ENCODE results near the gene ITSN2. TPM values are rescaled to one million over a fixed set of nuclear protein-coding genes. Genes with fewer than 3 reads are reported as not detected.
"Not testable (repeated sequence)": the region's sequence is repeated elsewhere in the genome, so short reads cannot be mapped to it uniquely, and the experiment has no call there.

ITSN2 gene
- total RNA-seq, 1 experiment from 2014 or later: 30.7 TPM

- H3K27me3 ChIP-seq (replicated peaks): no peaks in the 10 kb centered on the region
- H3K9me3 ChIP-seq (replicated peaks): peaks cover under 1% of the 10 kb centered on the region; the same call in 1 of the 2 replicates
- peaks cover 3% of the 10 kb centered on the region for H3K36me3 ChIP-seq
- H3K27ac ChIP-seq: no peak overlapping the region
- H3K4me3 ChIP-seq: no peak overlapping the region
- H3K4me1 ChIP-seq (replicated peaks): peaks cover 13% of the 10 kb centered on the region
- no peak for DNase-seq (ENCODE audit: low read depth in 1 of 2, low spot score in 2 of 2)
Observed at GRCh38 chr2:24354957-24355356, 5.4 kb downstream of the ITSN2 start.

DNA sequence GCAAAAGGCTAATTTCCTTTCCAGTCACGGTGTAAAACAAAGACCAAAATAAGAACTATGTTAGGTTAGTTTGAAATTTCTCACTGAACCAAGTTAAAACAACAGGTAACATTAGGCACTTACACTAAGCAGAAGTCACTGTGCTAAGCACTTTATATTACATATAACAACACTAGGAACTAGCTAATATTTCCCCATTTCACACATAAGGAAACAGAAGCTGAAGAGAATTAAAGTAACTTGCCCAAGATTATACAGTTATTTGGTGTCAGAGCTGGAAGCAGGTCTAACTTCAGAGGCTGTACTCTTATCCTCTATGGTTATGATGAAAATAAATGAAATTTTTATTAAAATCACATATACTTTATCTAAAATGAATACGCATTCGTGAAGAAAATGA lies 5.9 kb downstream of the ITSN2 start:
- no peak overlapping the region for H3K4me3 ChIP-seq
- H3K9me3 ChIP-seq (replicated peaks): no peaks in the 10 kb centered on the region
- H3K27ac ChIP-seq: no peak overlapping the region
- no peaks in the 10 kb centered on the region for H3K36me3 ChIP-seq
- no peaks in the 10 kb centered on the region for H3K27me3 ChIP-seq (replicated peaks)
- peaks cover 13% of the 10 kb centered on the region for H3K4me1 ChIP-seq (replicated peaks)
- no peak for DNase-seq (ENCODE audit: low read depth in 1 of 2, low spot score in 2 of 2)

DNA sequence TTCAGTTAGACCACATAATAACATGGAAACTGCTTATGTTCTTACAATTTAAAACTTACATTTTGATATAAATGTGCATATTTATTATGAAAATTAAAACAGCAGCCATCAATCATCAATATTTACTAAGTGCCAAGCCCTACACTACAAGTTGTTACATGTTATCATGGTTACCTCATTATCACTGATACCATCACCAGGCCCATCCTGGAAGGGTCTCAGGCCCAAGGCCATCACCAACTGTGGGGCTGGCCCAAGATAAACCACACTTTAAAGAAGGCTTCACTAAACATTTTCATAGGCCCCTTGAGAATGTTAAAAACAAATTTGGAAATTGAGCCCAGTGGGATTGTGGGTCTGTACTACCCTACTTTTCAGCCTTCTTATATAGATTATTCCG lies 6.4 kb downstream of the ITSN2 start:
- no peak for DNase-seq (ENCODE audit: low read depth in 1 of 2, low spot score in 2 of 2)
- Histone ChIP-seq H3K27ac (no peak overlapping the region), H3K9me3 (replicated peaks) (no peaks in the 10 kb centered on the region), H3K4me3 (no peak overlapping the region), H3K36me3 (no peaks in the 10 kb centered on the region), H3K27me3 (replicated peaks) (no peaks in the 10 kb centered on the region), H3K4me1 (replicated peaks) (peaks cover 8% of the 10 kb centered on the region)

- H3K27ac ChIP-seq: no peak overlapping the region
- no peaks in the 10 kb centered on the region for H3K36me3 ChIP-seq
- no peak for DNase-seq (ENCODE audit: low read depth in 1 of 2, low spot score in 2 of 2)
- 0 out of 2 replicates have a peak, but pooled peaks cover 5% of the 10 kb centered on the region for H3K4me1 ChIP-seq (replicated peaks)
- H3K27me3 ChIP-seq (replicated peaks): no peaks in the 10 kb centered on the region
- no peak overlapping the region for H3K4me3 ChIP-seq
- no peaks in the 10 kb centered on the region for H3K9me3 ChIP-seq (replicated peaks)
Observed at GRCh38 chr2:24353364-24353763, 7.0 kb downstream of the ITSN2 start.

- no peak overlapping the region for H3K4me3 ChIP-seq
- H3K27me3 ChIP-seq (replicated peaks): no peaks in the 10 kb centered on the region
- no peak overlapping the region for H3K27ac ChIP-seq
- no peaks in the 10 kb centered on the region for H3K9me3 ChIP-seq (replicated peaks)
- H3K36me3 ChIP-seq: no peaks in the 10 kb centered on the region
- H3K4me1 ChIP-seq (replicated peaks): 0 out of 2 replicates have a peak, but pooled peaks cover 5% of the 10 kb centered on the region
- DNase-seq (ENCODE audit: low read depth in 1 of 2, low spot score in 2 of 2): no peak
Observed at GRCh38 chr2:24352664-24353063, 7.7 kb downstream of the ITSN2 start.

DNA sequence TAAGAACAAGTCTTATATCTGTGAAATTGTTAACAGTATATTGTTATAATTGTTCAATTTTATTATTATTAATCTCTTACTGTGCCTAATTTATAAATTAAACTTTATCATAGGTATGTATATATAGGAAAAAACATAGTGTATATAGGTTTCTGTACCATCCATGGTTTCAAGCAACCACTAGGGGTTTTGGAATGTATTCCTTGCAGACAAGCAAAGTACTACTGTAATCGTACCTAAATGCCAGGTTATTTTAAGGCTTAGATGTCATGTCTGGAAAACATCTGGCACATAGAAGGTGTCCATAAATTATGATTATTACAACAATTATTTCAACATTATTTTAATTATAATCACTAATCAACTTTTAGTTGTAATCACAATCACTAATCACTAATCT lies 8.4 kb downstream of the ITSN2 start:
- DNase-seq (ENCODE audit: low read depth in 1 of 2, low spot score in 2 of 2): no peak
- 0 out of 2 replicates have a peak, but pooled peaks cover 5% of the 10 kb centered on the region for H3K4me1 ChIP-seq (replicated peaks)
- no peaks in the 10 kb centered on the region for H3K27me3 ChIP-seq (replicated peaks)
- no peak overlapping the region for H3K27ac ChIP-seq
- no peak overlapping the region for H3K4me3 ChIP-seq
- no peaks in the 10 kb centered on the region for H3K36me3 ChIP-seq
- no peaks in the 10 kb centered on the region for H3K9me3 ChIP-seq (replicated peaks)

DNA sequence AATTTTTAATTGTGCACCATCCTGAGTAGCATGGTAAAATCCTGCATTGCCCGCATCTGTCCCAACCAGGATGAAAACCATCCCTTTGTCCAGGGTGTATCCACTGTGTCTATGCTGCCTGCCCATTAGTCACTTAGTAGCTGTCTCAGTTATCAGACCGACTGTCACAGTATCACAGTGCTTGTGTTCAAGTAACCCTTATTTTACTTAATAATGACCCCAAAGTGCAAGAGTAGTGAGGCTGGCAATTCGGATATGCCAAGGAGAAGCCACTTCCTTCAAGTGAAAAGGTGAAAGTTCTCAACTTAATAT lies 8.8 kb downstream of the ITSN2 start:
- DNase-seq (ENCODE audit: low read depth in 1 of 2, low spot score in 2 of 2): no peak
- Histone ChIP-seq H3K27me3 (replicated peaks) (no peaks in the 10 kb centered on the region), H3K36me3 (no peaks in the 10 kb centered on the region), H3K9me3 (replicated peaks) (no peaks in the 10 kb centered on the region), H3K27ac (no peak overlapping the region), H3K4me3 (no peak overlapping the region), H3K4me1 (replicated peaks) (0 out of 2 replicates have a peak, but pooled peaks cover 5% of the 10 kb centered on the region)

GRCh38 chr2:24350826-24351626 lies 9.3 kb downstream of the ITSN2 start:
- Histone ChIP-seq H3K36me3 (no peaks in the 10 kb centered on the region), H3K27me3 (replicated peaks) (no peaks in the 10 kb centered on the region), H3K4me1 (replicated peaks) (0 out of 2 replicates have a peak, but pooled peaks cover 5% of the 10 kb centered on the region), H3K4me3 (no peak overlapping the region), H3K9me3 (replicated peaks) (no peaks in the 10 kb centered on the region), H3K27ac (no peak overlapping the region)
- DNase-seq (ENCODE audit: low read depth in 1 of 2, low spot score in 2 of 2): no peak

DNA sequence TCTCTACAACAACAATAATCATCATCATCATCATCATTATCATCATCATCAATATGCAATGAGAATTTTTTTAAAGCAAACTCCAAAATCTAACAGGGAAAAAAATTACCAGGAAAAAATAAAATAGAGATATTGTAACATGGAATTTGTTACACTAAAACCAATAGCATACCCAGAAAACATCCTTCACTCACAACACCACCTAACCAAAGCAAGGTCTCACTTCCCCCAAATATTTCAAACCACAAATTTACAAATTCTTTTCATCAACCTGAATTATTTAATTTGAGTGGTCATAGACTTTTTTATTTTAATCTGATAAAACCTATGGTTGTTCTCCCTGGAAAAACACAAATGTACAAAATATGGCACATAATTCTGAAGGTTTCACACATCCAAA lies 11.2 kb downstream of the ITSN2 start:
- no peak overlapping the region for H3K4me3 ChIP-seq
- no peaks in the 10 kb centered on the region for H3K27me3 ChIP-seq (replicated peaks)
- 0 out of 2 replicates have a peak, but pooled peaks cover 5% of the 10 kb centered on the region for H3K4me1 ChIP-seq (replicated peaks)
- no peaks in the 10 kb centered on the region for H3K9me3 ChIP-seq (replicated peaks)
- no peaks in the 10 kb centered on the region for H3K36me3 ChIP-seq
- DNase-seq (ENCODE audit: low read depth in 1 of 2, low spot score in 2 of 2): no peak
- no peak overlapping the region for H3K27ac ChIP-seq

DNA sequence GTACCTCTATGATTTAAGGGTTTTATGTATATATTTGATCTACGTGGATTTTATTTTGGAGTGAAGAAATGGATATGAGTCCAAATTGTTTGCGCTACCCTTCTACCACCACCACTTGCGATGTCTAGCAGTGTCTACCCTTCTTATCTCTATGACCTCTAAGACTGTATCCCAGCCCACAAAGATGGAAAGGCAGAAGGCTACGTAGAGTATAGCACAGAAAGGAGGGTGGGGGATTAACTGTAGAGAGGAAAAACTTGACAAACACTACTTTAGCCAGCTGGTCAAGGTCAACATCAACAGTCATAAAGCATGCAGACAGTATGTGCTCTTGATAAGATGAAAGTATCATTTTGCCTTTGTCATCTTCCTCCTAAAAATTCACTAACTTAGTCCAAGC lies 14.4 kb downstream of the ITSN2 start:
- Histone ChIP-seq H3K4me3 (no peak overlapping the region), H3K27me3 (replicated peaks) (no peaks in the 10 kb centered on the region), H3K4me1 (replicated peaks) (peaks cover 11% of the 10 kb centered on the region; the same call in 1 of the 2 replicates), H3K36me3 (no peaks in the 10 kb centered on the region), H3K9me3 (replicated peaks) (no peaks in the 10 kb centered on the region), H3K27ac (no peak overlapping the region)
- DNase-seq (ENCODE audit: low read depth in 1 of 2, low spot score in 2 of 2): no peak

GRCh38 chr2:24343225-24343882 lies 17.0 kb downstream of the ITSN2 start:
- no peaks in the 10 kb centered on the region for H3K27me3 ChIP-seq (replicated peaks)
- H3K4me3 ChIP-seq: no peak overlapping the region
- DNase-seq (ENCODE audit: low read depth in 1 of 2, low spot score in 2 of 2): no peak
- peaks cover 11% of the 10 kb centered on the region; the same call in 1 of the 2 replicates for H3K4me1 ChIP-seq (replicated peaks)
- H3K36me3 ChIP-seq: no peaks in the 10 kb centered on the region
- no peak overlapping the region for H3K27ac ChIP-seq
- no peaks in the 10 kb centered on the region for H3K9me3 ChIP-seq (replicated peaks)

DNA sequence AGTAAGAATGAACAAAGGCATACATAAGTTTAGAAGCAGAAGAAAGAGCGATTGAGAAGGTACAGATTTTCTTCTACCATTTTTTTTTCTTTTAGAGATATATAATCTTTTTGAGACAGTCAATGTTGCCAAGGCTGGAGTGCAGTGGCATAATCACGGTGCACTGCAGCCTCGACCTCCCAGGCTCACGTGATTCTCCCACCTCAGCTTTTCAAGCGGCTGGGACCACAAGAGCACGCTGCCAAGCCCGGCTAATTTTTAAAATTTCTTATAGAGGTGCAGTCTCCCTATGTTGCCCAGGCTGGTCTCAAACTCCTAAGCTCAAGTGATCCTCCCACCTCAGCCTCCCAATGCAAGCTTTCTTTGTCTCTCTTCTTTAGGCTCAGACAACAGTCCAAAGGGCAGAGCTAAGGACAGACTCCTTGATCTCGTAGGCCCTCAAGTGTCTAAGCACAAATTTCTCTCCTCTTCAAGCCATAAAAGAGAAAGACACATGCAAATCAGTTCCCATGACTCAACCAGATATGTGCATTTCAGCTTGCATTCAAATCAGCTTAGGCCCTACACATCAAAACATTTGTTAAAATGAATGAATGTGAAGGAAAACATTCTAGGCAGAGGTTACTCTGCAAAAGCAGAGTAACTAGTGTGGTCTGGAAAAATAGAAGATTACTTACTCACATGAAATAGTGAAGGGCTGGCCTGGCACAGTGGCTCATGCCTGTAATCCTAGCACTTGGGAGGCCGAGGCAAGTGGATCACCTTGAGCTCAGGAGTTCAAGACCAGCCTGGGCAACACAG lies 18.0 kb downstream of the ITSN2 start:
- H3K4me1 ChIP-seq (replicated peaks): peaks cover 11% of the 10 kb centered on the region; the same call in 1 of the 2 replicates
- no peak overlapping the region for H3K4me3 ChIP-seq
- no peaks in the 10 kb centered on the region for H3K36me3 ChIP-seq
- H3K9me3 ChIP-seq (replicated peaks): no peaks in the 10 kb centered on the region
- DNase-seq (ENCODE audit: low read depth in 1 of 2, low spot score in 2 of 2): peak in 1 of 2 experiments; percentile 45
- no peaks in the 10 kb centered on the region for H3K27me3 ChIP-seq (replicated peaks)
- H3K27ac ChIP-seq: peak overlapping the region; percentile 37

DNA sequence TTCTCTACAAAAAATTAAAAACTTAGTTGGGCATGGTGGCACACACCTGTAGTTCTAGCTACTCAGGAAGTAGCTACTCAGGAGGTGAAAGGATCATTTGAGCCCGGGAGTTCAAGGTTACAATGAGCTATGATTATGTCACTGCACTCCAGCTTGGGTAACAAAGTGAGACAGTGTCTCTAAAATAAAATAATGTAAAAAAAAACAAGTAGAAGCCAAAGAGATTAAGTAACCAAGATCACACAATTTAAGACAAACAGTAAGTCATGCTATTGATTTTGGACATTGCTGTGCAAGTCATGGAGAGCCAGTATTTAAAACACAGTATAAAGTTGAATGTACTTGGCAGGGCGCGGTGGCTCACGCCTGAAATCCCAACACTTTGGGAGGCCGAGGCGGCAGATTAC lies 20.5 kb downstream of the ITSN2 start:
- Histone ChIP-seq H3K27ac (no peak overlapping the region), H3K4me1 (replicated peaks) (peaks cover 11% of the 10 kb centered on the region; the same call in 1 of the 2 replicates), H3K36me3 (no peaks in the 10 kb centered on the region), H3K9me3 (replicated peaks) (no peaks in the 10 kb centered on the region), H3K4me3 (no peak overlapping the region), H3K27me3 (replicated peaks) (no peaks in the 10 kb centered on the region)
- no peak for DNase-seq (ENCODE audit: low read depth in 1 of 2, low spot score in 2 of 2)

DNA sequence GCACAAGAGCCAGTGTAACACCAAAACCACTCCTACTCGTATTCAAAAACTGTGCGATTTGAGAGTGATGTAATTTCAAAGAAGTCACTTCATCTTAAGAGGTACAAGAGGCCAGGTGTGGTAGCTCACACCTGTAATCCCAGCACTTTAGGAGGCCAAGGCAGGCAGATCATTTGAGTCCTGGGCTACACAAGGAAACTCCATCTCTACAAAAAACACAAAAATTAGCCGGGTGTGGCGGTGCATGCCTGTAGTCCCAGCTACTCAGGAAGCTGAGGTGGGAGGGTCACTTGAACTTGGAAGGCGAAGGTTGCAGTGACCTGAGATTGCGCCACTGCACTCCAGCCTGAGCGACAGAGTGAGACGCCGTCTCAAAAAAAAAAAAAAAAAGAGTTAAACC lies 21.2 kb downstream of the ITSN2 start:
- DNase-seq (ENCODE audit: low read depth in 1 of 2, low spot score in 2 of 2); H3K27ac ChIP-seq; H3K27me3 ChIP-seq (replicated peaks); H3K4me3 ChIP-seq; H3K36me3 ChIP-seq; H3K9me3 ChIP-seq (replicated peaks): not testable (repeated sequence)
- H3K4me1 ChIP-seq (replicated peaks): peaks cover 15% of the 10 kb centered on the region

All from SJSA1 (cell line).